GM12864 (cell line): ENCODE results near the gene TRMT61B.

Experiments used
- DNase-seq: peaks from one replicate; pipeline ENCODE4 v3.0.0-alpha.2; 2011; ENCODE audit warnings: low read depth
- H3K4me3 ChIP-seq: 2 replicates; pipeline ENCODE4 v1.5.1; 2011; ENCODE audit warnings: mild to moderate bottlenecking, low read depth, low read length, control low read depth
- CTCF ChIP-seq: IDR thresholded peaks from 2 replicates; pipeline ENCODE4 v1.5.1; 2011; ENCODE audit warnings: low read depth, mild to moderate bottlenecking, moderate library complexity, low read length, control low read depth, inconsistent platforms; ENCODE audit errors: missing control alignments

The TRMT61B gene

GRCh38 chr2:28896906-28897305 lies 26.8 kb upstream of the TRMT61B start:
- peak overlapping the region; percentile 100 for H3K4me3 ChIP-seq
- no peak for TF ChIP-seq CTCF
- DNase-seq, result no peak

- no peak for DNase-seq
- TF ChIP-seq CTCF, result no peak
- H3K4me3 ChIP-seq, result peak overlapping the region; percentile 100
Observed at GRCh38 chr2:28895189-28895893, 25.2 kb upstream of the TRMT61B start.

DNA sequence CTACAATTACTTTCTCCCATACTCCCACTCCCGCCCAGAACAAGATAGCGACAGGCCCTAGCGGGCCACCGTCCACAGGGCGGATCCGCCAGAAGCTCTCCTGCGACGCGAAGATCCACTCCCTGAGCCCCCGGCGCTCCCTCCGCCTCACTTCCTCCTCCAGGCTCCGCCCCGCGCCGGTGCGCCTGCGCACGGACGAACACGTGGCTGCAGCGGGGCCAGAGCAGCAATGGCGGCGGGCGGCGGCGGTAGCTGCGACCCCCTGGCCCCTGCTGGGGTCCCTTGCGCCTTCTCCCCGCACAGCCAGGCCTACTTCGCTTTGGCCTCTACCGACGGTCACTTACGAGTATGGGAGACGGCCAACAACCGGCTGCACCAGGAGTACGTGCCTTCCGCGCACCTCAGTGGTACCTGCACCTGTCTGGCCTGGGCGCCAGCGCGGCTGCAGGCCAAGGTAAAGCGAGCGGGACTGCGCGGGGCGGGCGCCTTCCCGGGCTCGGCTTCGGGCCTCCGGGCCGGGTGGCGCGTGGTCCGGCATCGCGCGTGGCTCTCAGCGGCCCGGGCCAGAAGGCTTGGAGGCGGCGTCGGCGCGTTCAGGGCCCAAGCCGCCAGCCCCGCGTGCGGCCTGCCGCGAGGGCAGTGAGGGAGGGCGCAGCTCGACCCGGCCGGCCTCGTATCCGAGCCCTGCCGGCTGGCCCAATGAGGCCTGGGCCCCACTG lies 24.5 kb upstream of the TRMT61B start, which contains the start of gene WDR43:
Gene WDR43 (plus strand): TSS at position 198 of the 719 bp plus-strand sequence. CDS start 32 bp downstream, at position 230.
- DNase-seq, result peak; percentile 98
- no peak for TF ChIP-seq CTCF
- peak within 1 kb of the TSS; percentile 100 for H3K4me3 ChIP-seq

DNA sequence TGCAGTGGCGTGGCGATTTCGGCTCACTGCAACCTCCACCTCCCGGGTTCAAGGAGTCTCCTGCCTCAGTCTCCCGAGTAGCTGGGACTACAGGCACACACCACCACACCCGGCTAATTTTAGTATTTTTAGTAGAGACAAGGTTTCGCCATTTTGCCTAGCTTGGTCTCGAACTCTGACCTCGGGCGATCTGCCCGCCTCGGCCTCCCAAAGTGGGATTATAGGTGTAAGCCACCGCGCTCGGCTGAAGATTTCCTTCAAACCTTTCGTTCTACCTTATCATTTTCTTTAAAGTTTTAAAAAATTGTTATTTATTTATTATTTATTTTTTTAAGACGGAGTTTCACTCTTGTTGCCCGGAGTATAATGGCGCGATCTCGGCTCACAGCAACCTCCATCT lies 23.4 kb upstream of the TRMT61B start:
- no peak overlapping the region for H3K4me3 ChIP-seq
- no peak for TF ChIP-seq CTCF
- DNase-seq, result no peak

DNA sequence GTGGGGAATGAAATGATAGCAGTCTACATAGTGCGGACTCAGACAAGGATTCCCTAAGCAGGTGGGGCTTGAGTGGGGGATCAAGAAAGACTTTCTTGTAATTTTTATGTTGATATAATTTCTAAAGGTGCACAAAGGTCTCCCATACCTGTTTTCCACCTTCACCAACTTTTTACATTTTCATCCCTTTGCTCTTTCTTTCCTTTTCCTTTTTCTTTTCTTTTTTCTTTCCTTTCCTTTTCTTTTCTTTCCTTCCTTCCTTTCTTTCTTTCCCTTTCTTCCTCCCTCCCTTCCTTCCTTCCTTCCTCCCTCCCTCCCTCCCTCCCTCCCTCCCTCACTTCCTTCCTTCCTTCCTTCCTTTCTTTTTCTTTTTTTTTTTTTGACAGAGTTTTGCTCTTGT lies 10.1 kb upstream of the TRMT61B start:
- no peak for TF ChIP-seq CTCF
- H3K4me3 ChIP-seq, result no peak overlapping the region
- no peak for DNase-seq

GRCh38 chr2:28871620-28872019 lies 1.5 kb upstream of the TRMT61B start:
- TF ChIP-seq CTCF, result no peak
- no peak overlapping the region for H3K4me3 ChIP-seq

More at GRCh38 chr2:28871620-28872019, 1.5 kb upstream of the TRMT61B start:
- no peak for DNase-seq
